Gastrocnemius medialis (tissue), 4 donors: ENCODE results near the gene AHSP.

Source experiments
- CTCF ChIP-seq, 5 experiments: fragments of 450-650 bp in 3 of 5; fragments of 200-600 bp in 2 of 5; sonication (generic) in 2 of 5; IDR thresholded peaks in 4 of 5; conservative IDR thresholded peaks in 1 of 5; 1 replicate in 4 of 5; 2 replicates in 1 of 5; pipeline ENCODE4 v1.5.1; 2016 to 2019; ENCODE audit warnings: antibody characterized with exemption in 5 of 5, mild to moderate bottlenecking in 3 of 5, moderate library complexity in 3 of 5
- POLR2A ChIP-seq, 2 donors: fragments of 450-650 bp; IDR thresholded peaks; one replicate each; pipeline ENCODE4 v1.6.1; 2017; ENCODE audit warnings: antibody characterized with exemption in 2 of 2, mild to moderate bottlenecking in 2 of 2, moderate library complexity in 2 of 2

GRCh38 chr16:31572821-31573220 is 45.1 kb downstream of the AHSP start:
- TF ChIP-seq POLR2A (IDR thresholded peaks at IDR 0.05) (no peak), CTCF (IDR thresholded peaks at IDR 0.05 in 4 of 5, conservative IDR thresholded peaks at IDR 0.05 in 1 of 5) (no peak)
